SK-N-MC (cell line): Measurements from ENCODE around the gene FAF2.

Experiments used
- EZH2 ChIP-seq: fragments of 200-600 bp; sonication (generic); IDR thresholded peaks from one replicate; pipeline ENCODE4 v1.6.1; 2017; ENCODE audit warnings: antibody characterized with exemption
- FOXP2 ChIP-seq: optimal IDR thresholded peaks from 2 replicates; pipeline ENCODE3; 2011; ENCODE audit warnings: mild to moderate bottlenecking, moderate library complexity; ENCODE audit not compliant: insufficient read depth; ENCODE audit errors: extremely low read length, control extremely low read depth
- POLR2AphosphoS5 ChIP-seq: IDR thresholded peaks from 2 replicates; pipeline ENCODE4 v1.6.1; 2012; ENCODE audit warnings: mild to moderate bottlenecking, low read depth, low read length, borderline replicate concordance

DNA sequence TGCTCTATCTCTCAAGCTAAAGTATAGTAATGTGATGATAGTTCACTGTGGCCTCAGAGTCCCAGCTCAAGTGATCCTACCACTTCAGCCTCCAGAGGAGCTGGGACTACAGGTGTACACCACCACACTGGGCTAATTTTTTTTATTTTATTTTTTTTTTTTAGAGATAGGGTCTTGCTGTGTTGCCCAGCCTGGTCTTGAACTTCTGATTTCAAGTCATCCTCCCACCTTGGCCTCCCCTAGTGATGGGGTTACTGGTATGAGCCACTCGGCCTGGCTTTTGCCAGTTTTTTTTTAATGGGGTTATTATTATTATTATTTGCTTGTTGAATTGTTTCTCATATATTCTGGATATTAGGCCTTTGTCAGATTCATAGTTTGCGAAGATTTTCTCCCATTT is 13.2 kb downstream of the FAF2 start:
- no peak for TF ChIP-seq EZH2
- no peak for TF ChIP-seq POLR2AphosphoS5
- no peak for TF ChIP-seq FOXP2
